Measurements from ENCODE around the gene CCNE1.
"Not testable (repeated sequence)": the region's sequence is repeated elsewhere in the genome, so short reads cannot be mapped to it uniquely, and the experiment has no call there.

Gene CCNE1

GRCh38 chr19:29815231-29815630 is 3.4 kb downstream of the CCNE1 start:
- DNase-seq (ENCODE audit: low read depth in 2 of 2), result no peak

GRCh38 chr19:29817316-29817715 is 5.5 kb downstream of the CCNE1 start:
- DNase-seq (ENCODE audit: low read depth in 2 of 2), result no peak

GRCh38 chr19:29819300-29819699 is 7.5 kb downstream of the CCNE1 start:
- DNase-seq (ENCODE audit: low read depth in 2 of 2), result no peak

- DNase-seq (ENCODE audit: low read depth in 2 of 2), result no peak
These were observed 8.2 kb downstream of the CCNE1 start for GRCh38 chr19:29819986-29820385.

- DNase-seq (ENCODE audit: low read depth in 2 of 2), result no peak
These were observed 12.0 kb downstream of the CCNE1 start for GRCh38 chr19:29823581-29824330.

- not testable (repeated sequence) for DNase-seq (ENCODE audit: low read depth in 2 of 2)
These were observed 13.5 kb downstream of the CCNE1 start for GRCh38 chr19:29825263-29825662.

GRCh38 chr19:29831041-29831548 is 19.3 kb downstream of the CCNE1 start:
- no peak for DNase-seq (ENCODE audit: low read depth in 2 of 2)

GRCh38 chr19:29831686-29832085 is 19.9 kb downstream of the CCNE1 start:
- no peak for DNase-seq (ENCODE audit: low read depth in 2 of 2)

- no peak for DNase-seq (ENCODE audit: low read depth in 2 of 2)
These were observed 21.0 kb downstream of the CCNE1 start for GRCh38 chr19:29832801-29833200.

- DNase-seq (ENCODE audit: low read depth in 2 of 2), result no peak
These were observed 21.9 kb downstream of the CCNE1 start for GRCh38 chr19:29833614-29834261.

GRCh38 chr19:29834991-29835846 is 23.4 kb downstream of the CCNE1 start:
- DNase-seq (ENCODE audit: low read depth in 2 of 2), result no peak

GRCh38 chr19:29836409-29836825 is 24.6 kb downstream of the CCNE1 start:
- no peak for DNase-seq (ENCODE audit: low read depth in 2 of 2)

- DNase-seq (ENCODE audit: low read depth in 2 of 2), result no peak
These were observed 25.7 kb downstream of the CCNE1 start for GRCh38 chr19:29837448-29837981.

- DNase-seq (ENCODE audit: low read depth in 2 of 2), result no peak
These were observed 26.2 kb downstream of the CCNE1 start for GRCh38 chr19:29837996-29838395.

- DNase-seq (ENCODE audit: low read depth in 2 of 2), result no peak
These were observed 28.5 kb downstream of the CCNE1 start for GRCh38 chr19:29840066-29840950.

- no peak for DNase-seq (ENCODE audit: low read depth in 2 of 2)
These were observed 29.4 kb downstream of the CCNE1 start for GRCh38 chr19:29841209-29841558.

- no peak for DNase-seq (ENCODE audit: low read depth in 2 of 2)
These were observed 30.0 kb downstream of the CCNE1 start for GRCh38 chr19:29841559-29842367.

GRCh38 chr19:29842471-29843179 is 30.8 kb downstream of the CCNE1 start:
- no peak for DNase-seq (ENCODE audit: low read depth in 2 of 2)

Measured in fibroblast of skin of left quadriceps (primary cell).